Nephron (organoid): Measurements from ENCODE around the gene TMEM169.
A peak's percentile ranks its signal among the peaks of the same experiment; 100 is the strongest.
"Not testable (repeated sequence)": the region's sequence is repeated elsewhere in the genome, so short reads cannot be mapped to it uniquely, and the experiment has no call there.

Experiments
- H3K27ac Mint-ChIP-seq, 3 experiments: 2 replicates each; pipeline ENCODE4 v1.8.0; 2020; ENCODE audit warnings: mixed read lengths in 3 of 3, mild to moderate bottlenecking in 2 of 3, moderate library complexity in 1 of 3
- H3K27me3 Mint-ChIP-seq: 2 replicates; pipeline ENCODE4 v1.8.0; 2021; ENCODE audit warnings: low read depth, mild to moderate bottlenecking, moderate library complexity, mixed read lengths
- H3K36me3 Mint-ChIP-seq: 2 replicates; pipeline ENCODE4 v1.8.0; 2020; ENCODE audit warnings: low read depth, mixed read lengths
- H3K4me1 Mint-ChIP-seq: 2 replicates; pipeline ENCODE4 v1.8.0; 2020; ENCODE audit warnings: mixed read lengths
- H3K4me3 Mint-ChIP-seq, 3 experiments: 2 replicates each; pipeline ENCODE4 v1.8.0; 2020; ENCODE audit warnings: mild to moderate bottlenecking in 3 of 3, mixed read lengths in 3 of 3, moderate library complexity in 2 of 3
- H3K9me3 Mint-ChIP-seq: 2 replicates; pipeline ENCODE4 v1.8.0; 2020; ENCODE audit warnings: mixed read lengths
- CTCF ChIP-seq, 3 experiments: fragments of 200-600 bp; sonication (generic); IDR thresholded peaks; one replicate each; pipeline ENCODE4 v1.5.0; 2021; ENCODE audit warnings: antibody characterized with exemption in 3 of 3; ENCODE audit not compliant: unreplicated experiment in 3 of 3

Gene TMEM169

GRCh38 chr2:216131175-216131926 is 49.6 kb downstream of the TMEM169 start:
- no peaks in the 10 kb centered on the region for H3K9me3 Mint-ChIP-seq
- no peak for TF ChIP-seq CTCF (IDR thresholded peaks at IDR 0.05; ENCODE audit: unreplicated experiment in 3 of 3)
- no peaks in the 10 kb centered on the region for H3K4me1 Mint-ChIP-seq
- H3K27me3 Mint-ChIP-seq: no peaks in the 10 kb centered on the region
- no peak overlapping the region for H3K27ac Mint-ChIP-seq
- peaks cover 85% of the 10 kb centered on the region for H3K36me3 Mint-ChIP-seq
- no peak overlapping the region for H3K4me3 Mint-ChIP-seq

GRCh38 chr2:216132585-216132984 is 50.9 kb downstream of the TMEM169 start:
- no peak overlapping the region for H3K4me3 Mint-ChIP-seq
- H3K36me3 Mint-ChIP-seq: peaks cover 87% of the 10 kb centered on the region
- no peaks in the 10 kb centered on the region for H3K27me3 Mint-ChIP-seq
- no peaks in the 10 kb centered on the region for H3K9me3 Mint-ChIP-seq
- no peak for TF ChIP-seq CTCF (IDR thresholded peaks at IDR 0.05; ENCODE audit: unreplicated experiment in 3 of 3)
- H3K27ac Mint-ChIP-seq: no peak overlapping the region
- H3K4me1 Mint-ChIP-seq: no peaks in the 10 kb centered on the region

- Mint-ChIP-seq H3K9me3 (no peaks in the 10 kb centered on the region), H3K27me3 (no peaks in the 10 kb centered on the region), H3K4me1 (no peaks in the 10 kb centered on the region), H3K27ac (peak overlapping the region in 2 of 3 experiments; percentile 1 to 33), H3K4me3 (no peak overlapping the region), H3K36me3 (peaks cover 87% of the 10 kb centered on the region)
- no peak for TF ChIP-seq CTCF (IDR thresholded peaks at IDR 0.05; ENCODE audit: unreplicated experiment in 3 of 3)
Measured at GRCh38 chr2:216133397-216133796, 51.7 kb downstream of the TMEM169 start.

- peak overlapping the region in 1 of 3 experiments; percentile 12 for H3K4me3 Mint-ChIP-seq
- no peaks in the 10 kb centered on the region for H3K9me3 Mint-ChIP-seq
- peaks cover 94% of the 10 kb centered on the region for H3K36me3 Mint-ChIP-seq
- peak overlapping the region; percentile 2 to 76 (median 76) for H3K27ac Mint-ChIP-seq
- H3K27me3 Mint-ChIP-seq: no peaks in the 10 kb centered on the region
- H3K4me1 Mint-ChIP-seq: no peaks in the 10 kb centered on the region
- TF ChIP-seq CTCF (IDR thresholded peaks at IDR 0.05; ENCODE audit: unreplicated experiment in 3 of 3): no peak
Measured at GRCh38 chr2:216134958-216135541, 53.3 kb downstream of the TMEM169 start.

GRCh38 chr2:216139884-216140283 is 58.2 kb downstream of the TMEM169 start:
- Mint-ChIP-seq H3K27ac (no peak overlapping the region), H3K36me3 (peaks cover 78% of the 10 kb centered on the region), H3K9me3 (no peaks in the 10 kb centered on the region), H3K27me3 (no peaks in the 10 kb centered on the region), H3K4me1 (no peaks in the 10 kb centered on the region), H3K4me3 (no peak overlapping the region)
- TF ChIP-seq CTCF (IDR thresholded peaks at IDR 0.05; ENCODE audit: unreplicated experiment in 3 of 3): peak in 2 of 3 experiments; percentile 16

- H3K4me1 Mint-ChIP-seq, H3K27me3 Mint-ChIP-seq, H3K27ac Mint-ChIP-seq, H3K4me3 Mint-ChIP-seq, H3K9me3 Mint-ChIP-seq: not testable (repeated sequence)
- peaks cover 62% of the 10 kb centered on the region for H3K36me3 Mint-ChIP-seq
Measured at GRCh38 chr2:216141516-216141915, 59.8 kb downstream of the TMEM169 start.
